Breast epithelium (tissue), 3 donors: ENCODE data around the gene ITPKB.
A peak's percentile ranks its signal among the peaks of the same experiment; 100 is the strongest.

Source experiments
- CTCF ChIP-seq, 3 donors: fragments of 450-650 bp; IDR thresholded peaks; one replicate each; pipeline ENCODE4 v1.5.1; 2016 to 2017; ENCODE audit warnings: antibody characterized with exemption in 3 of 3, mild to moderate bottlenecking in 3 of 3, moderate library complexity in 3 of 3
- POLR2AphosphoS5 ChIP-seq, 3 donors: sonication (generic); formaldehyde crosslinking; IDR thresholded peaks; one replicate each; pipeline ENCODE4 v1.6.1; 2017; ENCODE audit warnings: antibody characterized with exemption in 3 of 3

GRCh38 chr1:226672339-226672762 lies 66.7 kb downstream of the ITPKB start:
- TF ChIP-seq POLR2AphosphoS5 (IDR thresholded peaks at IDR 0.05) (peak in 1 of 3 donors; percentile 29), CTCF (IDR thresholded peaks at IDR 0.05) (no peak)
